ENCODE results near the gene GCNA.
"Not testable (repeated sequence)": the region's sequence is repeated elsewhere in the genome, so short reads cannot be mapped to it uniquely, and the experiment has no call there.

Gene GCNA

GRCh38 chrX:71636438-71637252, 58.4 kb downstream of the GCNA start:
- no peak for DNase-seq (ENCODE audit: low read depth in 1 of 2, low spot score in 1 of 2)

DNA sequence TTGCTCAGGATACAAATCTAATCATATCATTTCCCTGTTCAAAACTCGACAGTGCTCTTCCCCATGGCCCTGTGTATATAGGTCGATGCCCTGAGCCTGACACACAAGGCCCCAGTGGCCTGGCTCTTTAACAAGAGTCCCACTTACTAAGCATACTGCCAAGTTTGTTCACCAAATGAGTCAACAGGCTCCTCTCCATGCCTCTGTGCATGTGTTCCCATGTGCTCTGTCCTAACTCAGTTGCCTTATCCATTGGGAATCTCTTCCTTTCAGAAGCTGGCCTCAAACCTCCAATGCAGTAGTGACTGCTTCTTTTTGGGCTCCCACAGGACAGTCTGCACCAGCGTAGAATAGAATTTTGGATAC, 59.0 kb downstream of the GCNA start:
- no peak for DNase-seq (ENCODE audit: low read depth in 1 of 2, low spot score in 1 of 2)

- no peak for DNase-seq (ENCODE audit: low read depth in 1 of 2, low spot score in 1 of 2)
Measured at GRCh38 chrX:71637848-71638247, 59.6 kb downstream of the GCNA start.

- no peak for DNase-seq (ENCODE audit: low read depth in 1 of 2, low spot score in 1 of 2)
Measured at GRCh38 chrX:71638409-71638808, 60.2 kb downstream of the GCNA start.

DNA sequence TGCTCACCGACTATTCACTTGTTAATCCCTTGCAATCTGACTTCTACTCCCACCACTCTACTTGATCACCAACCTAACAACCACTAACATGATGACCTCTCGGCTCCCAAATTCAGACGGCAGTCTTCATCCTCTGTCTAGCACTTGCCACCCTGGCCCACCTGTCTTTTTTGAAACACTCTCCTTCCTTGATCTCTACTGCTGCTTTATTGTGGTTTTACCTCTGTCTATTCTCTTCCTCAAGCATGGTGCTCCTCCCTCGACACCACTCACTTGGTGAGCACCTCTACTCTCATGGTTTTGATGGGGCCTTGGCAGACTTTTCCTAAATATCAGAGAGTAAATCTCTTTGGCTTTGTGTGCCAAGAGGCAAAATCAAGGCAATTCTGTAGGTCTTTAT, 61.8 kb downstream of the GCNA start:
- no peak for DNase-seq (ENCODE audit: low read depth in 1 of 2, low spot score in 1 of 2)

GRCh38 chrX:71644406-71644805, 66.2 kb downstream of the GCNA start:
- DNase-seq (ENCODE audit: low read depth in 1 of 2, low spot score in 1 of 2) = not testable (repeated sequence)

GRCh38 chrX:71650333-71650969, 72.2 kb downstream of the GCNA start:
- no peak for DNase-seq (ENCODE audit: low read depth in 1 of 2, low spot score in 1 of 2)

GRCh38 chrX:71652405-71652804, 74.2 kb downstream of the GCNA start:
- DNase-seq (ENCODE audit: low read depth in 1 of 2, low spot score in 1 of 2) = peak in 1 of 2 donors; percentile 30

DNA sequence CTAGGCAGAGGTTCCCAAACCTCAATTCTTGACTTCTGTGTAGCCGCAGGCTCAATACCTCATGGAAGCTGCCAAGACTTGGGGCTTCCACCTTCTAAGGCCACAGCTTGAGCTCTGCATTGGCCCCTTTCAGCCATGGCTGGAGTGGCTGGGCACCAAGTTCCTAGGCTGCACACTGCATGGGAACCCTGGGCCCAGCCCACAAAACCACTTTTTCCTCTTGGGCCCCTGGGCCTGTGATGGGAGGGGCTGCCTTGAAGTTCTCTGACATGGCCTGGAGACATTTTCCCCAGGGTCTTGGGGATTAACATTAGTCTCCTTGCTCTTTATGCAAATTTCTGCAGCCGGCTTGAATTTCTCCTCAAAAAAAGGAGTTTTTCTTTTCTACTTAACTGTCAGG, 75.1 kb downstream of the GCNA start:
- no peak for DNase-seq (ENCODE audit: low read depth in 1 of 2, low spot score in 1 of 2)

- DNase-seq (ENCODE audit: low read depth in 1 of 2, low spot score in 1 of 2) = no peak
Measured at GRCh38 chrX:71657267-71657666, 79.0 kb downstream of the GCNA start.

- no peak for DNase-seq (ENCODE audit: low read depth in 1 of 2, low spot score in 1 of 2)
Measured at GRCh38 chrX:71659342-71659741, 81.1 kb downstream of the GCNA start.

DNA sequence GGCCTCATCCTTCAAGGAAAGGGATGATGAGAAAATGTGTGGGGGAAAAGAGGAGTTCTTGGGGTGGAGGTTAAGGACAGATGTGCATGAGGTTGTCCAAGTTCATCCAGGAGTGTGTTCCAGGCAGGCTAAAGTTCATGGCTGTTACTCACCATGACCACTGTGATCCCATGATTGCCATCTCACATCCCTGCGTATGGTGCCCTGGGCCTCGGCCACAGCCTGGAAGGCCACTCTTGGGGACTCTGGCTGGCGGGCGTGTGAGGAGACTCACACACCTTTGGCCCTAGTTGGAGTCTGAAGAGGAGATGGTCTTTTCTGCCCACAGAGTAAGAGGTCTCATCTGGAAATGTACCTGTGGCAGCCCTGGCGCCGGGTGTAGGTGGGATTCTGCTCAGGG, 81.7 kb downstream of the GCNA start:
- DNase-seq (ENCODE audit: low read depth in 1 of 2, low spot score in 1 of 2) = no peak

- no peak for DNase-seq (ENCODE audit: low read depth in 1 of 2, low spot score in 1 of 2)
Measured at GRCh38 chrX:71660562-71661416, 82.6 kb downstream of the GCNA start.

DNA sequence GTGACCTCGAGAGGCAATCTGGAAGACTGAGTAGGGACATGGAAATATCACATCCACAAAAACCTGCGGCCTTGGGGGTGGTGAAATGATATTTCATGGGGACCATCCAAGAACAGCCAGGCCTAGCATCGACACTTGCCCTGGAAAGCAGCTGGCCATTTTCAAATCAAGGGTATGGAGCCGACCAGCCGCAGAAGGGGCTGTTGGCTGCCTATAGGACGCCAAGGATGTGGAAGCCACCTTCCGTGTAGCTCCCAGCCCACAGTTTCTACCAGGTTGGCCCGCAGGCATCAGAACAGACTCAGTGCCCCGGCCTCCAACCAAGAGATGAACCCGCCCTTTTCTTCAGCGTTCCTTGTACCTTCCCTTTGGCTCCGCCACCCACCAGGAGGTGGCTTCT, 83.7 kb downstream of the GCNA start:
- DNase-seq (ENCODE audit: low read depth in 1 of 2, low spot score in 1 of 2) = no peak

DNA sequence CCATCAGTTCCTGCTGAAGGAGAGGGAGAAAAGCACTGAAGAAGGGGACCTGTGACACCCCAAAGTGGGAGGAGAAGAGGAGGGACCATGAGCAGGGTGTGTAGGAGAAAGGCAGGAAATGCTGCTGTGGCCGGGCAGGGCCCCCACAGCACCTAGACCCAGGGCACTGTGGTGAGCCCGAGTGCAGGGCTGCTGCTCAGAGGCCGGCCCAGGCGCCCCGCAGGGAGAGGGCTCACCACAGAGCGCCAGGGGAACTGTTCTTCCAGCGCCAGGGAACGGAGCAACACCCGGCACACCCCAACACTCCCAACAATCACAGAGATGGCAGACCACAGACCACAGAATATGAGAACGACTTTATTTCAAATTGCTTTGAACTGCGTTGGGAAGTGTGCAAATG, 84.4 kb downstream of the GCNA start:
- DNase-seq (ENCODE audit: low read depth in 1 of 2, low spot score in 1 of 2) = not testable (repeated sequence)

Measured in activated T-helper 1 cell treated with anti-CD3 and anti-CD28 coated beads, Interleukin-2, amount 50 U/mL, for 16 hours (primary cell).